Activated CD8-positive, alpha-beta T cell treated with anti-CD3 and anti-CD28 coated beads for 36 hours (primary cell): Measurements from ENCODE around the gene CALB2. TPM values are rescaled to one million over a fixed set of nuclear protein-coding genes. Genes with fewer than 3 reads are reported as not detected.

ENCODE experiments used
- ATAC-seq: fragments of 200-7000 bp; cut with Tn5 transposase; one replicate; pipeline ENCODE4 v1.10.0; 2021; ENCODE audit warnings: mild to moderate bottlenecking, moderate library complexity
- CTCF ChIA-PET: fragments of 350-600 bp; sonication (Branson Sonifier 250); formaldehyde crosslinking; loops from one replicate; lab custom pipeline; 2021; ENCODE audit warnings: antibody characterized with exemption; lab: Charles Lee
- POLR2A ChIA-PET: fragments of 350-600 bp; sonication (Branson Sonifier 250); formaldehyde crosslinking; loops from one replicate; lab custom pipeline; 2021; ENCODE audit warnings: antibody characterized with exemption; lab: Charles Lee
- DNase-seq: peaks from one replicate; pipeline ENCODE4 v3.0.0-alpha.2; 2020
- H3K27ac Mint-ChIP-seq: one replicate; pipeline ENCODE4 v1.8.0; 2021; ENCODE audit warnings: mild to moderate bottlenecking, mixed read lengths
- H3K27me3 Mint-ChIP-seq: one replicate; pipeline ENCODE4 v1.8.0; 2021; ENCODE audit warnings: mixed read lengths
- H3K36me3 Mint-ChIP-seq: one replicate; pipeline ENCODE4 v1.8.0; 2021; ENCODE audit warnings: low read depth, mixed read lengths
- H3K4me1 Mint-ChIP-seq: one replicate; pipeline ENCODE4 v1.8.0; 2021; ENCODE audit warnings: low read depth, mixed read lengths
- H3K4me3 Mint-ChIP-seq: one replicate; pipeline ENCODE4 v1.8.0; 2021; ENCODE audit warnings: mild to moderate bottlenecking, moderate library complexity, mixed read lengths
- H3K9me3 Mint-ChIP-seq: one replicate; pipeline ENCODE4 v1.8.0; 2021; ENCODE audit warnings: mixed read lengths
- intact Hi-C: fragments of 100-400 bp; cut with micrococcal nuclease; formaldehyde crosslinking; loops from one replicate; pipeline ENCODE4 v1.10.0; 2022
- total RNA-seq, 2 experiments: library from RNA; stranded (reverse); gene quantifications; one replicate each; pipeline ENCODE4 v1.2.3, GENCODE V29; 2021
- TF ChIP-seq, protein P1 (sequence below): fragments of 200-600 bp; IDR thresholded peaks from one replicate; pipeline ENCODE4 v1.8.0; 2022; ENCODE audit warnings: antibody characterized with exemption, mild to moderate bottlenecking

CALB2 gene
- total RNA-seq, 2 experiments from 2014 or later: not detected

DNA sequence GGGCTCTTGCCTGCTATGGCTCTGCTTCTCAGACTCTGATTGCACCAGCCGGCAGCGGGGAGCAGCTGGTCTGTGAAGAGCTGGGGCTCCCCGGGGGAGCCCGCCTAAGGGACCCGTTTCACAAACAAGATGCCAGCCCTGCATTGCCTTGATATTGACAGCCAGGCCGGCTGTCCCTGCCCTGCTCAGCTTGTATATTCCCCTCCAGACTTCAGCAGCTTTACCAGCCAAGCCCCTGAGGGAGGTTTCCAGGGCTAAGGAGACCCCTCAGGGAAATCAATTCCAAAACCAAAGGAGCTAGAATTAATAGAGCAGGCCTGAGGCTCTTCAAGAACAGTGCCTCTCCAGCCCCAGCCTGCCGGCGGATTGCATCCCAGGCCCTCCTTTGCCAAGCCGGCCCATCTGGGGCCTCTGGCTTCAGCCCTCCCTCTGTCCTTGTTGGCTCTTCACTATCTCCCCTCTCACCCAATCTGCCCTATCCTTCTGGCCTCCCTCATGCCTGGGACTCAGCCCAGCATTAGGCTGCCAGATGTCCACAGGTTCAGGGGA, 5.7 kb downstream of the CALB2 start:
- TF ChIP-seq, protein P1, sequence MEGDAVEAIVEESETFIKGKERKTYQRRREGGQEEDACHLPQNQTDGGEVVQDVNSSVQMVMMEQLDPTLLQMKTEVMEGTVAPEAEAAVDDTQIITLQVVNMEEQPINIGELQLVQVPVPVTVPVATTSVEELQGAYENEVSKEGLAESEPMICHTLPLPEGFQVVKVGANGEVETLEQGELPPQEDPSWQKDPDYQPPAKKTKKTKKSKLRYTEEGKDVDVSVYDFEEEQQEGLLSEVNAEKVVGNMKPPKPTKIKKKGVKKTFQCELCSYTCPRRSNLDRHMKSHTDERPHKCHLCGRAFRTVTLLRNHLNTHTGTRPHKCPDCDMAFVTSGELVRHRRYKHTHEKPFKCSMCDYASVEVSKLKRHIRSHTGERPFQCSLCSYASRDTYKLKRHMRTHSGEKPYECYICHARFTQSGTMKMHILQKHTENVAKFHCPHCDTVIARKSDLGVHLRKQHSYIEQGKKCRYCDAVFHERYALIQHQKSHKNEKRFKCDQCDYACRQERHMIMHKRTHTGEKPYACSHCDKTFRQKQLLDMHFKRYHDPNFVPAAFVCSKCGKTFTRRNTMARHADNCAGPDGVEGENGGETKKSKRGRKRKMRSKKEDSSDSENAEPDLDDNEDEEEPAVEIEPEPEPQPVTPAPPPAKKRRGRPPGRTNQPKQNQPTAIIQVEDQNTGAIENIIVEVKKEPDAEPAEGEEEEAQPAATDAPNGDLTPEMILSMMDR: no peak
- Mint-ChIP-seq H3K4me3 (no peak overlapping the region), H3K9me3 (no peaks in the 10 kb centered on the region), H3K27me3 (peaks cover 18% of the 10 kb centered on the region), H3K27ac (no peak overlapping the region), H3K36me3 (no peaks in the 10 kb centered on the region), H3K4me1 (no peaks in the 10 kb centered on the region)
- intact Hi-C loops: no loop called here
- POLR2A ChIA-PET: no interaction called here
- DNase-seq (no peak), ATAC-seq (no peak)
- CTCF ChIA-PET: interaction anchor here (1.7 kb wide), 1 partner anchor 53 kb away, joined by 5 read pairs; no protein-coding TSS in a partner anchor

DNA sequence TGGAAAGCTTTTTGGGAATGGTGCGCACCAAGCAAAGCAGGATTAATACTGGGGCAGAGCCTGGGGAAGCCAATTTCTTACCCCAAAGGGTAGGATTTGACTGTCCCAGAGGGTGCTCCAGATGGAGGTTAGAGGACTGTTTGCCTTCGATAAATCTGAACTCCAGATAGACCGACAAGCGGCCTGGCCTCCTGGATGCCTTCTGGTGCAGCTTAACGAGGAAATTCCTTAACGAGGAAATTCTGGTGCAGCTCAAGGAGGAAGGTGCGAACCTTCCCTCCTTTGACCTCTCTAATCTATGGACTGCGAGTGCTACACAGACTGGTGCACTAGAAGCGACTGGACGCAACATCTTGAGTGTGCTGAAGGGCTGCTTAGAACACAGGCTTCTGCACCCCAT, 6.5 kb downstream of the CALB2 start:
- ChIA-PET POLR2A (no interaction called here), CTCF (interaction anchor here (1.7 kb wide), 1 partner anchor 53 kb away, joined by 5 read pairs; no protein-coding TSS in a partner anchor)
- DNase-seq (no peak), ATAC-seq (no peak)
- Mint-ChIP-seq H3K36me3 (no peaks in the 10 kb centered on the region), H3K9me3 (no peaks in the 10 kb centered on the region), H3K4me1 (peaks cover 2% of the 10 kb centered on the region), H3K4me3 (no peak overlapping the region), H3K27ac (no peak overlapping the region), H3K27me3 (peaks cover 15% of the 10 kb centered on the region)
- intact Hi-C loops: no loop called here
- TF ChIP-seq, protein P1: no peak

DNA sequence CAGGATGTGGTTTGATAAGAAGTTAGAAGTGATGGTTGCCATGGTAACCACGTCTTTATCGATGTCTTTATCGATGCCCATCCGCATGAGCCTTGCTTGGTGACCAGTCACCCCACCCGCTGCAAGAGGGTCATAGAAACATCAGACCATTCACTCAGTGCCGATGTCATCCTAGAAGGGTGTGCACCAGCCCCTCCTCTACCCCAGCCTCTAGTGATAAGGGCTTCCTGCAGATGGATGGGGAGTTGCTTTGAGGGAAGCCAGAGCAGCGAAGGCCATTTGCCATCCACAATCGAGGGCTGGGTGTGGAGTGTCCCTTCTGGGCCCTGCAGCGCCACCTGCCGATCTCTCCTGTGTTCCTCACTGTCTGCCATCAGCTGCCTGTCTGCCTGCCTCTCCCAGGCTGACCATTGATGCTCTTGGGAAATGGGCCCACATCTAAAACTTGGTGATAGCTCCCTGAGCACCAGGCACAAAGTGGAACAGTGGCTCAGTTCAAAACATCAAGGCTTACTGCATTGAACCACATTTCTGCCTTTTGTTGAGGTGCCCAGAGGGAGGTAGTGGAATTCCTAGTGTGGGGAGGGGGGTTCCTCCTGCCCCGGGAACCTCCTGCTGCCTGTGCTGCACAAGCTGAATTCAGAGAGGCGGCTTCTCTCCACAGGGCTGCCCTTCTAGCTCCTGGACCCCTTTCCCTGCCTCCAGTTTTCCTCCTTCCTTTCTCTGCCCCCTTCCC, 8.9 kb downstream of the CALB2 start:
- H3K4me1 Mint-ChIP-seq: peaks cover 6% of the 10 kb centered on the region
- no peak overlapping the region for H3K27ac Mint-ChIP-seq
- H3K4me3 Mint-ChIP-seq: no peak overlapping the region
- TF ChIP-seq, protein P1: peak; percentile 65
- ChIA-PET POLR2A (no interaction called here), CTCF (interaction anchor here (0.8 to 1.5 kb wide), 5 partner anchors 10 to 119 kb away, joined by 3 to 6 read pairs (median 3); no protein-coding TSS in a partner anchor)
- peak; percentile 87 for ATAC-seq
- H3K9me3 Mint-ChIP-seq: no peaks in the 10 kb centered on the region
- DNase-seq: peak; percentile 74
- H3K36me3 Mint-ChIP-seq: no peaks in the 10 kb centered on the region
- peaks cover 16% of the 10 kb centered on the region for H3K27me3 Mint-ChIP-seq
- intact Hi-C loops: no loop called here

DNA sequence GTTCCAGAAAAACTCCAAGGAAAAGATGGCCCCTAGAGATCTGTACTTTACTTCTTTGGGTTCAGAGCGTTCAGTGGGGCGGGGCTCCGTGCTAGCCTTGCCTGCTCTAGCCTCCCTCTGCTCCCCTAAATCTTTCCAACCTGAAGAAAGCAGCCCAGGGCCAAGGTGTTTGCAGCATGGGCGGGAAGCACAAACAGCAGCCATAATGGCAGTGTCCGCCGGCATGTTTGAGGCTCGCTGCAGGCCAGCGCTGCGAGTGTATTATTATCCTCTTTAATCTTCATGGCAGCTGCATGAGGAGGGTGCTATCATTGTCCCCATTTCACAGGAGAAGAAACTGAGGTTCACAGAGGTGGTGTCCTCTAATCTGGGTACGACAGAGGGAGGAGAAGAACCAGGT, 10.4 kb downstream of the CALB2 start:
- Mint-ChIP-seq H3K36me3 (no peaks in the 10 kb centered on the region), H3K9me3 (no peaks in the 10 kb centered on the region), H3K27me3 (peaks cover 16% of the 10 kb centered on the region), H3K4me3 (no peak overlapping the region), H3K4me1 (peaks cover 6% of the 10 kb centered on the region), H3K27ac (no peak overlapping the region)
- TF ChIP-seq, protein P1: no peak
- POLR2A ChIA-PET: no interaction called here
- no peak for DNase-seq
- intact Hi-C loops: no loop called here
- CTCF ChIA-PET: no interaction called here
- ATAC-seq: no peak

DNA sequence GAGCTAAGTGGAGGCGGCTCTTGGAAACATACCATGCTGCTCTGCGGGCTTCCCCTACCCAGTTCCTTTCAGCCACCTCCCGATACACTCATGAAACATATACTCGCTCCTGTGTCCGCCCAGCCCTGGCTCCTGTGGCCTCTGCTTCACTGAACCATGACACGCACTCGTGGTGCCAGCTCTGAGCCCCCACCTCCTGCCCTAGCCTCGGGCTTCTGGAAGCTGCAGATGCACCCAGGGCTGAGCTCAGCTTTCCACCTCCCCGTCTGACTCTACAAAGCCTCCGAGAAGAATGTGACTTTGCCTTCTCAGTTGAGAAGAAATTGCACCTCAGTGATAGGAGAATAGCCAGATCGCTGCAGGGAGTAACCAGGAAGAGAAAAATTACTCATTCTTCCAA, 11.0 kb downstream of the CALB2 start:
- POLR2A ChIA-PET: interaction anchor here (0.7 kb wide), 1 partner anchor 11 kb away, joined by 3 read pairs; the partner anchor contains the start of gene CALB2
- ATAC-seq (no peak), DNase-seq (no peak)
- TF ChIP-seq, protein P1: no peak
- H3K36me3 Mint-ChIP-seq: no peaks in the 10 kb centered on the region
- H3K27ac Mint-ChIP-seq: no peak overlapping the region
- intact Hi-C loops: no loop called here
- H3K27me3 Mint-ChIP-seq: peaks cover 16% of the 10 kb centered on the region
- H3K4me3 Mint-ChIP-seq: no peak overlapping the region
- peaks cover 6% of the 10 kb centered on the region for H3K4me1 Mint-ChIP-seq
- no peaks in the 10 kb centered on the region for H3K9me3 Mint-ChIP-seq
- CTCF ChIA-PET: interaction anchor here (1.2 kb wide), 1 partner anchor 43 kb away, joined by 4 read pairs; no protein-coding TSS in a partner anchor
